NCI-H1048 (cell line): ENCODE results near the gene LSM2.

Source experiments
- DNase-seq: peaks from one replicate; lab custom pipeline; 2025; lab: John Stamatoyannopoulos, UW

LSM2 gene

DNA sequence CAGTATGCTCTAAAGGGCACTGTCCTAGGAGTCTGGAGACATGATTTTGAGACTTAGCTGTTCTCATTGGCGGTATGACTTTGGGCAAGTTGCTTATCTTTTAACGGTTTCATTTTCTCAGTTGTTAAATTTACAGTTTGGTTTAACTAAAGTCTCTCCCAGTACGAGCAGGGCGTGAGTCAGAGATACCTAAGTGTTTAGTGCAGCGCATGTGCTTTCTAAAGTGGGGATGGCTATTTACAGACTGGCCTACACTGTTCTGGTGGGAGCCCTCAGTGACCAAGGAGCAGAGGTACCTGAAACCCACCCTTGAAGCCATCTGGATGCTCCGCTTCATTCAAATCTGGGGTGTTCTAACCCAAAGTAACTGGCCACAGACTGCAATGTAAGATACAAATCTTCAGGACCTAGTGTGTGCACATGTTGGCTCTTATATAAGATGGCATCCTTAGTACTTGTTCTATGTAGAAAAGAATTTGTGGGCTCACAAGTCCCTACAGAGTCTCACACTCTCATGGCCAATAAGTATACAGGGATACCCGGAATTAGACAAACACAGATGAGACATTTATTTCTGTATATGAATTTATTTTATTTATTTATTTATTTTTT is 56.2 kb downstream of the LSM2 start:
- DNase-seq = no peak

DNA sequence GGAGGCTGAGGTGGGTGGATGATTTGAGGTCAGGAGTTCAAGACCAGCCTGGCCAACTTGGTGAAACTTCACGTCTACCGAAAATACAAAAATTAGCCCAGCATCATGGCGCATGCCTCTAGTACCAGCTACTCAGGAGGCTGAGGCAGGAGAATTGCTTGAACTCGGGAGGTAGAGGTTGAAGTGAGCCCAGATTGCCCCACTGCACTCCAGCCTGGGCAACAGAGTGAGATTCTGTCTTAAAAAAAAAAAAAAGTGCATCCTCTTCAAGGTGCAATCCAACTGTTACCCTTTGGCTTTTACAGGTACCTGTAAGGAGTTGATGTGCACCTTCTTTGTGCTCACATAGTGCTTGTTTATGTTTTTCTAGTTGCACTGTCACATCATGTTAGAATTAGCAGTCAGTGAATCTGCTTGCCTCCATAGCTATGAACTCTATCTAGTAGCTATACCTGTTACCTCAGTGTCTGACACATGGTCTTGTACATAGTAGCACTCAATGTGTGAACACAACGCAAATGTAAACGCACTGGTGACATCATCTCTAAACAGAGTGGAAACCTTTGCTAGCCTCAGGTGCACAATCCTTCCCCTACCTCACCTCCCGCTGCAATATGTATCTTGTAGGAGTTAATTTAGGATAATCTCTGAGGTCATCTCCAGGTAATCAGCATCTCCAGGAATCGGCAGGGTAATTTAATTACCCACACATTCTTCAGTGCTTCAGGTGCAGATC is 57.3 kb downstream of the LSM2 start:
- DNase-seq = no peak
